OCI-LY1 (cell line): ENCODE measurements around the gene ADAMTS3.
"Not testable (repeated sequence)": the region's sequence is repeated elsewhere in the genome, so short reads cannot be mapped to it uniquely, and the experiment has no call there.

ENCODE experiments used
- H2AFZ ChIP-seq: fragments of 200-600 bp; sonication (generic), shearing (Covaris generic); 2 replicates; pipeline ENCODE4 v1.6.0; 2014; ENCODE audit warnings: antibody characterized with exemption, mild to moderate bottlenecking, low read length
- H3F3A ChIP-seq: fragments of 200-600 bp; sonication (generic), shearing (Covaris generic); 2 replicates; pipeline ENCODE4 v1.6.0; 2014; ENCODE audit warnings: mild to moderate bottlenecking, antibody characterized with exemption, low read length, moderate library complexity; ENCODE audit not compliant: insufficient read depth
- H3K27ac ChIP-seq: fragments of 200-600 bp; sonication (generic); 2 replicates; pipeline ENCODE4 v1.5.1; 2014; ENCODE audit warnings: low read length, mixed run types, mild to moderate bottlenecking, low read depth; ENCODE audit not compliant: poor library complexity, severe bottlenecking
- H3K27me3 ChIP-seq: fragments of 200-600 bp; sonication (generic); 2 replicates; pipeline ENCODE4 v1.6.0; 2014; ENCODE audit warnings: antibody characterized with exemption, mild to moderate bottlenecking, low read length, moderate library complexity; ENCODE audit not compliant: insufficient read depth
- H3K36me3 ChIP-seq: fragments of 200-600 bp; sonication (generic); 2 replicates; pipeline ENCODE4 v1.6.1; 2014; ENCODE audit warnings: mild to moderate bottlenecking, antibody characterized with exemption, low read length, moderate library complexity, mixed read lengths; ENCODE audit not compliant: insufficient read depth
- H3K4me1 ChIP-seq: fragments of 200-600 bp; sonication (generic); 2 replicates; pipeline ENCODE4 v1.5.1; 2014; ENCODE audit warnings: mild to moderate bottlenecking, low read length, moderate library complexity; ENCODE audit not compliant: insufficient read depth, severe bottlenecking
- H3K4me2 ChIP-seq: fragments of 200-600 bp; sonication (generic), shearing (Covaris generic); 2 replicates; pipeline ENCODE4 v1.6.1; 2014; ENCODE audit warnings: low read length
- H3K4me3 ChIP-seq: fragments of 200-600 bp; sonication (generic); 2 replicates; pipeline ENCODE4 v1.5.1; 2014; ENCODE audit warnings: low read length, low read depth, mild to moderate bottlenecking, mixed read lengths; ENCODE audit not compliant: poor library complexity, severe bottlenecking
- H3K79me2 ChIP-seq: fragments of 200-600 bp; shearing (Covaris generic); 2 replicates; pipeline ENCODE4 v1.6.1; 2016; ENCODE audit warnings: mixed run types, low read length, mixed read lengths; ENCODE audit not compliant: insufficient read depth
- H3K9ac ChIP-seq: fragments of 200-600 bp; sonication (generic), shearing (Covaris generic); 2 replicates; pipeline ENCODE4 v1.6.1; 2014; ENCODE audit warnings: mild to moderate bottlenecking, low read length, mixed read lengths
- H3K9me2 ChIP-seq: fragments of 200-600 bp; sonication (generic), shearing (Covaris generic); 2 replicates; pipeline ENCODE4 v1.6.1; 2014; ENCODE audit warnings: low read depth, mild to moderate bottlenecking, low read length, mixed read lengths
- H3K9me3 ChIP-seq: fragments of 200-600 bp; shearing (Covaris generic); 2 replicates; pipeline ENCODE4 v1.6.1; 2014; ENCODE audit warnings: low read length, mixed read lengths
- H4K20me1 ChIP-seq: fragments of 200-600 bp; sonication (generic), shearing (Covaris generic); 2 replicates; pipeline ENCODE4 v1.6.0; 2016; ENCODE audit warnings: mild to moderate bottlenecking, low read length; ENCODE audit not compliant: insufficient read depth
- EZH2 ChIP-seq: fragments of 200-600 bp; sonication (generic), shearing (Covaris generic); IDR thresholded peaks from 2 replicates; pipeline ENCODE4 v1.8.0; 2017; ENCODE audit warnings: borderline replicate concordance, mixed run types, mild to moderate bottlenecking, antibody characterized with exemption, low read length, moderate library complexity, mixed read lengths
- TF ChIP-seq, protein P1 (sequence below): fragments of 200-600 bp; sonication (generic), shearing (Covaris generic); IDR thresholded peaks from 2 replicates; pipeline ENCODE4 v1.5.1; 2017; ENCODE audit warnings: mild to moderate bottlenecking, antibody characterized with exemption, low read length, moderate library complexity, mixed read lengths

Gene ADAMTS3

GRCh38 chr4:72553540-72554337 is 15.3 kb downstream of the ADAMTS3 start:
- H3K4me3 ChIP-seq = no peak overlapping the region
- TF ChIP-seq EZH2 = no peak
- TF ChIP-seq, protein P1, sequence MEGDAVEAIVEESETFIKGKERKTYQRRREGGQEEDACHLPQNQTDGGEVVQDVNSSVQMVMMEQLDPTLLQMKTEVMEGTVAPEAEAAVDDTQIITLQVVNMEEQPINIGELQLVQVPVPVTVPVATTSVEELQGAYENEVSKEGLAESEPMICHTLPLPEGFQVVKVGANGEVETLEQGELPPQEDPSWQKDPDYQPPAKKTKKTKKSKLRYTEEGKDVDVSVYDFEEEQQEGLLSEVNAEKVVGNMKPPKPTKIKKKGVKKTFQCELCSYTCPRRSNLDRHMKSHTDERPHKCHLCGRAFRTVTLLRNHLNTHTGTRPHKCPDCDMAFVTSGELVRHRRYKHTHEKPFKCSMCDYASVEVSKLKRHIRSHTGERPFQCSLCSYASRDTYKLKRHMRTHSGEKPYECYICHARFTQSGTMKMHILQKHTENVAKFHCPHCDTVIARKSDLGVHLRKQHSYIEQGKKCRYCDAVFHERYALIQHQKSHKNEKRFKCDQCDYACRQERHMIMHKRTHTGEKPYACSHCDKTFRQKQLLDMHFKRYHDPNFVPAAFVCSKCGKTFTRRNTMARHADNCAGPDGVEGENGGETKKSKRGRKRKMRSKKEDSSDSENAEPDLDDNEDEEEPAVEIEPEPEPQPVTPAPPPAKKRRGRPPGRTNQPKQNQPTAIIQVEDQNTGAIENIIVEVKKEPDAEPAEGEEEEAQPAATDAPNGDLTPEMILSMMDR = no peak
- H3K27ac ChIP-seq = no peak overlapping the region
- H3K4me2 ChIP-seq = no peak overlapping the region
- H3K4me1 ChIP-seq = no peaks in the 10 kb centered on the region
- H3K79me2 ChIP-seq = no peaks in the 10 kb centered on the region
- no peak overlapping the region for H3K9ac ChIP-seq
- no peaks in the 10 kb centered on the region for H3F3A ChIP-seq
- H3K36me3 ChIP-seq = no peaks in the 10 kb centered on the region
- H3K9me2 ChIP-seq = no peaks in the 10 kb centered on the region
- no peaks in the 10 kb centered on the region for H3K9me3 ChIP-seq
- no peaks in the 10 kb centered on the region for H4K20me1 ChIP-seq
- no peak overlapping the region for H2AFZ ChIP-seq
- H3K27me3 ChIP-seq = no peaks in the 10 kb centered on the region

DNA sequence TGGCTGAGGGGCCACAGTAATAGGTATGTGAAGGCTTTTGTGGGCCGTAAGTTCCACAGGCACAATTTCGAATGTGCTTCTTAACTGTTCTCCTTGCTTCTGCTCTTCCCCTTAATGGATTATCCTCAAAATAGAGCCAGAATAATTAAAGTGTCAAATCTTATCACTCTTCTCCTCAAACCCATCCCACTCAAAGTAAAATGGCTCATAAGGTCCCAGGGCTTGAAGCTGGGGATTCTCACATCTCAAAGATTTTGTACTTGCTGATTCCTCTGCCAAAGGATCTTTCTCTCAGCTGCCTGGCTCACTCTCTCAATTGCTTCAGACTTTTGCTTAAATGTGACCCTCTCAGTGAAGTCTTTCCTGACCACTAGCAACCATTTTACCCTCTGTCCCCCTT is 16.6 kb downstream of the ADAMTS3 start:
- H3K36me3 ChIP-seq = no peaks in the 10 kb centered on the region
- no peak overlapping the region for H3K4me3 ChIP-seq
- H3K79me2 ChIP-seq = no peaks in the 10 kb centered on the region
- H2AFZ ChIP-seq = no peak overlapping the region
- H3K4me1 ChIP-seq = no peaks in the 10 kb centered on the region
- TF ChIP-seq, protein P1 = no peak
- TF ChIP-seq EZH2 = no peak
- no peaks in the 10 kb centered on the region for H3F3A ChIP-seq
- H3K9ac ChIP-seq = no peak overlapping the region
- H3K9me2 ChIP-seq = no peaks in the 10 kb centered on the region
- H3K27me3 ChIP-seq = no peaks in the 10 kb centered on the region
- no peak overlapping the region for H3K27ac ChIP-seq
- no peaks in the 10 kb centered on the region for H3K9me3 ChIP-seq
- no peak overlapping the region for H3K4me2 ChIP-seq
- H4K20me1 ChIP-seq = no peaks in the 10 kb centered on the region

DNA sequence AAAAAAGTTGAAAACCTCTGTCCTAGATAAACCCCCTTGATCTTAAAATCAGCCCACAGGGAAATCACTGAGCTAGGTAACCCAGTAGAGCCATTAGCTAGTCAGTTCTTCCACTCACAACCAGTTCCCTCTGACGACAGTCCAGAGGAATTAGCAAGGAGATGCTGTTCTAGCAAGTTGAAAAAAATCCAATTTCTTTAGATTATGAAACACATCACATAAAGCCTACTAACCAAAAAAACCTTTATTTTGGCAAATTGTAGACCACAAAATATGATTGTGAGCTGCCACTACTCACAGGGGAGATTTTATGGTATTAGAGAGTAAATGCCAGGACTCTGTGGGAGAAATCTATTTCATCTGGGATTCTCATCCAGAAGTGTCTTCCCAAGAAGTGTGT is 22.6 kb downstream of the ADAMTS3 start:
- no peaks in the 10 kb centered on the region for H3K36me3 ChIP-seq
- H3K9me2 ChIP-seq = no peaks in the 10 kb centered on the region
- no peak overlapping the region for H3K4me2 ChIP-seq
- no peaks in the 10 kb centered on the region for H3K4me1 ChIP-seq
- H3K79me2 ChIP-seq = no peaks in the 10 kb centered on the region
- no peak overlapping the region for H2AFZ ChIP-seq
- no peaks in the 10 kb centered on the region for H3K27me3 ChIP-seq
- H3K4me3 ChIP-seq = no peak overlapping the region
- H4K20me1 ChIP-seq = no peaks in the 10 kb centered on the region
- no peaks in the 10 kb centered on the region for H3F3A ChIP-seq
- H3K9me3 ChIP-seq = no peaks in the 10 kb centered on the region
- no peak overlapping the region for H3K27ac ChIP-seq
- TF ChIP-seq, protein P1 = no peak
- no peak for TF ChIP-seq EZH2
- no peak overlapping the region for H3K9ac ChIP-seq

DNA sequence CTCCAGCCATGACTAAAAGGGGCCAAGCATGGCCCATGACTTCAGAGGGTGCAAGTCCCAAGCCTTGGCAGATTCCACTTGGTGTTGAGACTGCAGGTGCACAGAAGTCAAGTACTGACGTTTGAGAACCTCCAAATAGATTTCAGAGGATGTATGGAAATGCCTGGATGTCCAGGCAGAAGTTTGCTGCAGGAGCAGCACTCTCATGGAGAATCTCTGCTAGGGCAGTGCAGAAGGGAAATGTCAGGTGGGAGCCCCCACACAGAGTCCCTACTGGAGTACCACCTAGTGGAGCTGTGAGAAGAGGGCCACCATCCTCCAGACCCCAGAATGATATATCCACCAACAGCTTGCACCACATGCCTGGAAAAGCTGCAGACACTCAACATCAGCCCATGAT is 28.3 kb downstream of the ADAMTS3 start:
- not testable (repeated sequence) for H3K36me3 ChIP-seq, H3F3A ChIP-seq, H3K4me1 ChIP-seq, H3K27ac ChIP-seq, H3K4me2 ChIP-seq, H3K9me3 ChIP-seq, H3K79me2 ChIP-seq, H3K4me3 ChIP-seq, H2AFZ ChIP-seq, H3K9me2 ChIP-seq, H3K27me3 ChIP-seq, H4K20me1 ChIP-seq, H3K9ac ChIP-seq
